CD14-positive monocyte (primary cell): ENCODE measurements around the gene HMGB1. TPM values are rescaled to one million over a fixed set of nuclear protein-coding genes. Genes with fewer than 3 reads are reported as not detected.

Source experiments
- DNase-seq, 3 donors: peaks; one replicate each; pipeline ENCODE4 v3.0.0-alpha.2; 2011 to 2022
- H2AFZ ChIP-seq: 2 replicates; pipeline ENCODE4 v1.6.0; 2012; ENCODE audit warnings: mild to moderate bottlenecking, low read depth, low read length, inconsistent platforms; ENCODE audit not compliant: insufficient read depth, poor library complexity, severe bottlenecking
- H3K27ac ChIP-seq, 2 donors: 1 replicate in 1 of 2; 2 replicates in 1 of 2; pipeline ENCODE4 v1.5.1; 2012 to 2013; ENCODE audit warnings: low read length in 2 of 2, control low read depth in 1 of 2, inconsistent platforms in 1 of 2, low read depth in 1 of 2, mild to moderate bottlenecking in 1 of 2
- H3K27me3 ChIP-seq, 2 donors: one replicate each; pipeline versions ENCODE4 v1.6.0 to v1.6.1; 2011 to 2013; ENCODE audit warnings: low read length in 2 of 2; ENCODE audit not compliant: control insufficient read depth in 2 of 2, insufficient read depth in 2 of 2
- H3K36me3 ChIP-seq, 2 donors: replicated peaks in 1 of 2; 1 replicate in 1 of 2; 2 replicates in 1 of 2; pipeline versions ENCODE4 v1.5.1 to v1.6.1; 2012 to 2013; ENCODE audit warnings: low read length in 2 of 2, control low read depth in 1 of 2, inconsistent platforms in 1 of 2, mild to moderate bottlenecking in 1 of 2; ENCODE audit not compliant: insufficient read depth in 2 of 2, control insufficient read depth in 1 of 2
- H3K4me1 ChIP-seq, 2 donors: 1 replicate in 1 of 2; 2 replicates in 1 of 2; pipeline versions ENCODE4 v1.5.1 to v1.6.1; 2012 to 2013; ENCODE audit warnings: low read length in 2 of 2, control low read depth in 1 of 2, inconsistent platforms in 1 of 2, mild to moderate bottlenecking in 1 of 2, moderate library complexity in 1 of 2; ENCODE audit not compliant: insufficient read depth in 2 of 2, control insufficient read depth in 1 of 2
- H3K4me2 ChIP-seq: replicated peaks from 2 replicates; pipeline ENCODE3; 2012; ENCODE audit warnings: low read length, moderate library complexity, mild to moderate bottlenecking; ENCODE audit not compliant: poor library complexity, severe bottlenecking; ENCODE audit errors: extremely low read depth
- H3K4me3 ChIP-seq, 3 experiments: fragments of 200-600 bp in 1 of 3; sonication (generic) in 1 of 3; replicated peaks in 1 of 3; 1 replicate in 2 of 3; 2 replicates in 1 of 3; pipeline ENCODE4 v1.5.1; 2011 to 2013; ENCODE audit warnings: low read length in 3 of 3, mild to moderate bottlenecking in 3 of 3, control low read depth in 2 of 3, low read depth in 2 of 3, inconsistent platforms in 1 of 3, moderate library complexity in 1 of 3
- H3K79me2 ChIP-seq: 2 replicates; pipeline ENCODE4 v1.6.0; 2012; ENCODE audit warnings: mild to moderate bottlenecking, control low read depth, inconsistent platforms, low read length, moderate library complexity; ENCODE audit not compliant: insufficient read depth
- H3K9ac ChIP-seq: 2 replicates; pipeline ENCODE4 v1.6.0; 2017; ENCODE audit warnings: low read length, mild to moderate bottlenecking; ENCODE audit not compliant: insufficient read depth, poor library complexity, severe bottlenecking
- H3K9me3 ChIP-seq, 2 donors: replicated peaks in 1 of 2; 1 replicate in 1 of 2; 2 replicates in 1 of 2; pipeline versions ENCODE4 v1.5.1 to v1.6.1; 2012 to 2013; ENCODE audit warnings: low read length in 2 of 2, control low read depth in 1 of 2; ENCODE audit not compliant: control insufficient read depth in 1 of 2, insufficient read depth in 1 of 2
- H4K20me1 ChIP-seq: 2 replicates; pipeline ENCODE4 v1.6.0; 2012; ENCODE audit warnings: mild to moderate bottlenecking, low read length, control low read depth, moderate library complexity; ENCODE audit not compliant: insufficient read depth
- H3K27ac Mint-ChIP-seq, 7 donors: one replicate each; pipeline ENCODE4 v1.8.0; 2020; ENCODE audit warnings: mild to moderate bottlenecking in 7 of 7, mixed read lengths in 7 of 7, moderate library complexity in 6 of 7, inconsistent platforms in 2 of 7
- H3K27me3 Mint-ChIP-seq, 3 donors: one replicate each; pipeline ENCODE4 v1.8.0; 2021 to 2022; ENCODE audit warnings: low read depth in 3 of 3, mild to moderate bottlenecking in 3 of 3, mixed read lengths in 3 of 3, moderate library complexity in 3 of 3, inconsistent platforms in 1 of 3
- H3K36me3 Mint-ChIP-seq, 2 donors: one replicate each; pipeline ENCODE4 v1.8.0; 2020; ENCODE audit warnings: mixed read lengths in 2 of 2, inconsistent platforms in 1 of 2, mild to moderate bottlenecking in 1 of 2
- H3K4me1 Mint-ChIP-seq: one replicate; pipeline ENCODE4 v1.8.0; 2020; ENCODE audit warnings: mild to moderate bottlenecking, mixed read lengths
- H3K4me3 Mint-ChIP-seq, 2 donors: one replicate each; pipeline ENCODE4 v1.8.0; 2020; ENCODE audit warnings: mild to moderate bottlenecking in 2 of 2, mixed read lengths in 2 of 2, moderate library complexity in 1 of 2
- H3K9me3 Mint-ChIP-seq, 7 donors: one replicate each; pipeline ENCODE4 v1.8.0; 2020 to 2022; ENCODE audit warnings: mixed read lengths in 7 of 7, mild to moderate bottlenecking in 6 of 7, moderate library complexity in 6 of 7, inconsistent platforms in 2 of 7
- CTCF ChIP-seq: fragments of 200-600 bp; IDR thresholded peaks from one replicate; pipeline ENCODE4 v1.8.0; 2022; ENCODE audit warnings: antibody characterized with exemption, mild to moderate bottlenecking
- WGBS: methylation state at CpG from one replicate; pipeline ENCODE4 v1.1.5; 2013; ENCODE audit warnings: missing lambda C conversion rate; ENCODE audit not compliant: insufficient coverage; 5-methylcytosine and 5-hydroxymethylcytosine counted together
- intact Hi-C, 2 donors: fragments of 100-400 bp; cut with micrococcal nuclease; formaldehyde crosslinking; loops; one replicate each; pipeline versions ENCODE4 v1.15.0 to v1.15.1; 2023
- polyA plus RNA-seq, 3 donors: library from polyadenylated mRNA; depleted of rRNA in 1 of 3; unstranded in 2 of 3; stranded (reverse) in 1 of 3; fragments of 300-500 nt in 2 of 3; fragments of >200 nt in 1 of 3; fragmentation: Illumina TruSeq in 2 of 3; gene quantifications; 1 replicate in 2 of 3; 2 replicates in 1 of 3; pipeline ENCODE4 v1.2.3, GENCODE V29; 2012 to 2021

Gene HMGB1
- polyA plus RNA-seq, 3 donors = 132 to 489 (median 430) TPM

GRCh38 chr13:30415430-30416030 is 50.2 kb downstream of the HMGB1 start:
- no peaks in the 10 kb centered on the region for H3K36me3 ChIP-seq
- no peaks in the 10 kb centered on the region for H3K27me3 ChIP-seq
- H3K4me1 Mint-ChIP-seq = peaks cover 25% of the 10 kb centered on the region
- H4K20me1 ChIP-seq = no peaks in the 10 kb centered on the region
- no peak overlapping the region for H3K4me3 ChIP-seq
- H3K27ac ChIP-seq = no peak overlapping the region
- no peak overlapping the region for H3K9ac ChIP-seq
- no CpG with 5 or more reads among the region's 3 CpGs for whole genome bisulfite sequencing
- TF ChIP-seq CTCF = no peak
- no peak overlapping the region for H2AFZ ChIP-seq
- H3K27ac Mint-ChIP-seq = peak overlapping the region in 1 of 7 donors; percentile 57
- H3K9me3 ChIP-seq = no peaks in the 10 kb centered on the region
- H3K27me3 Mint-ChIP-seq = peaks cover 0 to 2% (median 1%) of the 10 kb centered on the region in 3 donors
- H3K79me2 ChIP-seq = no peaks in the 10 kb centered on the region
- peaks cover 0 to under 1% (median 0%) of the 10 kb centered on the region in 7 donors for H3K9me3 Mint-ChIP-seq
- H3K4me3 Mint-ChIP-seq = no peak overlapping the region
- H3K4me1 ChIP-seq = peaks cover 20 to 21% of the 10 kb centered on the region in 2 donors
- no peak for DNase-seq
- intact Hi-C loops = no loop called here
- no peak overlapping the region for H3K4me2 ChIP-seq
- H3K36me3 Mint-ChIP-seq = no peaks in the 10 kb centered on the region

- Histone ChIP-seq H3K79me2 (no peaks in the 10 kb centered on the region), H3K4me1 (peaks cover 34 to 36% of the 10 kb centered on the region in 2 donors), H3K27ac (peak overlapping the region in 1 of 2 donors; percentile 15), H3K27me3 (no peaks in the 10 kb centered on the region), H3K36me3 (no peaks in the 10 kb centered on the region), H4K20me1 (no peaks in the 10 kb centered on the region), H3K9ac (no peak overlapping the region), H3K4me2 (peak overlapping the region; percentile 3), H3K4me3 (no peak overlapping the region), H3K9me3 (no peaks in the 10 kb centered on the region), H2AFZ (no peak overlapping the region)
- peaks cover 0 to 2% (median 1%) of the 10 kb centered on the region in 3 donors for H3K27me3 Mint-ChIP-seq
- no peak for TF ChIP-seq CTCF
- intact Hi-C loops = no loop called here
- no peaks in the 10 kb centered on the region for H3K36me3 Mint-ChIP-seq
- peaks cover 0 to 3% (median 0%) of the 10 kb centered on the region in 7 donors for H3K9me3 Mint-ChIP-seq
- 0% methylated on average over 1 of the region's 3 CpGs for WGBS
- H3K4me3 Mint-ChIP-seq = peak overlapping the region in 1 of 2 donors; percentile 3
- DNase-seq = peak; percentile 21 to 65 (median 54)
- H3K4me1 Mint-ChIP-seq = peaks cover 41% of the 10 kb centered on the region
- peak overlapping the region in 4 of 7 donors; percentile 2 to 74 (median 28) for H3K27ac Mint-ChIP-seq
Measured at GRCh38 chr13:30413842-30414241, 51.9 kb downstream of the HMGB1 start.
